Activated naive CD4-positive, alpha-beta T cell treated with anti-CD3 and anti-CD28 coated beads, Interleukin-2, amount 50 U/mL, for 16 hours (primary cell): ENCODE data around the gene UBR3.
"Not testable (repeated sequence)": the region's sequence is repeated elsewhere in the genome, so short reads cannot be mapped to it uniquely, and the experiment has no call there.

Source experiments
- DNase-seq: peaks from one replicate; pipeline ENCODE4 v3.0.0-alpha.2; 2020

Gene UBR3

GRCh38 chr2:170122883-170123547 is 295.8 kb downstream of the UBR3 start:
- DNase-seq = no peak

DNA sequence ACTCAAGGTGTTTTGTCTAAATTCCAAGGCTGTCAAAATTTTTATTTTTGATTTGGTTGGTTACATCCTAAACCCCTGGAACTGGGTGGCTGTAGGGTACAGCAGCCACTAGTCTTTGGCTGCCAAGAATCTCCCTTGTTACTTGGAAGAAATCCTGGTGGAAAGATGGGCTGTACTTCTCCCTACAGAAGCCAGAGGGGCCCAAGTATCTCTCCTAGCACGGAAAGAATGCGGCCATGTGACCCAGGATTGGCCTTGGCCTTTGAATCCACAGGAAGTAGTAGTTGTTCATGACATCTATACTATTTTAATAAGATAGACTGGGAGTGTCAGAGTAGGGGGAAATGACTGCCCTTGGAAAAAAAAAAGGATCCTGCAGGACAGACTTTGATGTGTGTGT is 296.3 kb downstream of the UBR3 start:
- no peak for DNase-seq

DNA sequence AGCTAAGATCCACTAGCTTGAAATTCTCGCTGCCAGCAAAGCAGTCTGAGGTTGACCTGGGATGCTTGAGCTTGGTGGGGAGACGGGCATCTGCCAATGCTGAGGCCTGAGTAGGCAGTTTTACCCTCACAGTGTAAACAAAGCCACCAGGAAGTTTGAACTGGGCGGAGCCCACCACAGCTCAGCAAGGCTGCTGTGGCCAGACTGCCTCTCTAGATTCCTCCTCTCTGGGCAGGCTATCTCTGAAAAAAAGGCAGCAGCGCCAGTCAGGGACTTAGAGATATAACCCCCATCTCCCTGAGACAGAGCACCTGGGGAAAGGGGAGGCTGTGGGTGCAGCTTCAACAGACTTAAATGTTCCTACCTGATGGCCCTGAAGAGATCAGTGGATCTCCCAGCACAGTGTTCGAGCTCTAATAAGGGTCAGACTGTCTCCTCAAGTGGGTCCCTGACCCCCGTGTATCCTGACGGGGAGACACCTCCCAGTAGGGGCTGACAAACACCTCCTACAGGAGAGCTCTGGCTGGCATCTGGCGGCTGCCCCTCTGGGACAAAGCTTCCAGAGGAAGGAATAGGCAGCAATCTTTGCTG is 299.0 kb downstream of the UBR3 start:
- not testable (repeated sequence) for DNase-seq
